Common myeloid progenitor, CD34-positive (primary cell): Measurements from ENCODE around the gene LLPH.
A peak's percentile ranks its signal among the peaks of the same experiment; 100 is the strongest.

Source experiments
- CTCF ChIA-PET: fragments of 350-600 bp; sonication (Branson Sonifier 250); formaldehyde crosslinking; loops from one replicate; lab custom pipeline; 2021; ENCODE audit warnings: antibody characterized with exemption; lab: Charles Lee
- POLR2A ChIA-PET: fragments of 350-600 bp; sonication (Branson Sonifier 250); formaldehyde crosslinking; loops from one replicate; lab custom pipeline; 2021; ENCODE audit warnings: antibody characterized with exemption; lab: Charles Lee
- DNase-seq, 3 donors: peaks; one replicate each; pipeline versions ENCODE4 v3.0.0 to v3.0.0-alpha.2; 2013
- H3K27ac ChIP-seq, 2 experiments: 1 replicate in 1 of 2; 2 replicates in 1 of 2; pipeline ENCODE4 v1.7.0; 2013; ENCODE audit warnings: inconsistent platforms in 2 of 2, low read length in 2 of 2, mild to moderate bottlenecking in 2 of 2, low read depth in 1 of 2, moderate library complexity in 1 of 2; ENCODE audit not compliant: severe bottlenecking in 2 of 2, insufficient read depth in 1 of 2, poor library complexity in 1 of 2
- H3K27me3 ChIP-seq, 5 experiments: replicated peaks in 2 of 5; 1 replicate in 3 of 5; 2 replicates in 2 of 5; pipeline versions ENCODE4 v1.6.1 to v1.7.0; 2013; ENCODE audit warnings: low read length in 4 of 5, mild to moderate bottlenecking in 2 of 5, moderate library complexity in 2 of 5, inconsistent platforms in 1 of 5; ENCODE audit not compliant: insufficient read depth in 5 of 5, control insufficient read depth in 4 of 5
- H3K36me3 ChIP-seq, 4 experiments: 1 replicate in 2 of 4; 2 replicates in 2 of 4; pipeline versions ENCODE4 v1.6.1 to v1.7.0; 2013; ENCODE audit warnings: low read length in 3 of 4, control low read depth in 1 of 4, mild to moderate bottlenecking in 1 of 4; ENCODE audit not compliant: control insufficient read depth in 4 of 4, insufficient read depth in 4 of 4
- H3K4me1 ChIP-seq, 4 experiments: 1 replicate in 3 of 4; 2 replicates in 1 of 4; pipeline versions ENCODE4 v1.6.1 to v1.7.1; 2013; ENCODE audit warnings: low read length in 3 of 4, mild to moderate bottlenecking in 3 of 4, control low read depth in 1 of 4, inconsistent platforms in 1 of 4, moderate library complexity in 1 of 4; ENCODE audit not compliant: control insufficient read depth in 4 of 4, insufficient read depth in 4 of 4; ENCODE audit errors: control extremely low read depth in 1 of 4
- H3K4me3 ChIP-seq, 7 experiments: 1 replicate in 4 of 7; 2 replicates in 3 of 7; pipeline versions ENCODE4 v1.5.1 to v1.7.0; 2013; ENCODE audit warnings: mild to moderate bottlenecking in 7 of 7, low read length in 6 of 7, moderate library complexity in 6 of 7, inconsistent platforms in 2 of 7, low read depth in 2 of 7, control low read depth in 1 of 7; ENCODE audit not compliant: insufficient read depth in 4 of 7, control insufficient read depth in 1 of 7; ENCODE audit errors: extremely low read depth in 1 of 7
- H3K9me3 ChIP-seq, 5 experiments: 1 replicate in 4 of 5; 2 replicates in 1 of 5; pipeline versions ENCODE4 v1.6.1 to v1.7.1; 2013; ENCODE audit warnings: low read length in 4 of 5, mild to moderate bottlenecking in 2 of 5, inconsistent platforms in 1 of 5, low read depth in 1 of 5, moderate library complexity in 1 of 5; ENCODE audit not compliant: control insufficient read depth in 4 of 5, insufficient read depth in 2 of 5; ENCODE audit errors: control extremely low read depth in 1 of 5
- WGBS: methylation state at CpG from one replicate; pipeline ENCODE4 v1.1.5; 2013; ENCODE audit not compliant: insufficient coverage; 5-methylcytosine and 5-hydroxymethylcytosine counted together

The LLPH gene

DNA sequence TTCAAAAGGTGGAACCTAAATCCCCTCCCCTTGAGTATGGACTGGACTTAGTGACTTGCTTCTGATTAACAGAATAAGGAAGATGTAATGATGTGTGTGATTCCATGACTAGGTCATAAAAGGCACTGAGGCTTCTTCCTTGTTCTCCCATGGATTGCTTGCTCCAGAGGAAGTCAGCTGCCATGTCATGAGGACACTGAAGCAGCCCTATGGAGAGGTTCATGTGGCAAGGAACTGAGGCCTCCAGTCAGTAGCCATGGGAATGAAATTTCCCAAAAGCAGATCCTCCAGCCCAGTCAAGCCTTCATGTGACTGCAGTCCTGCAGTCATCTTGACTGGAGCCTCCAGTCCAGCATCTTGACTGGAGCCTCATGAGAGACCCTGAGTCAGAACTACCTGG lies 28.6 kb upstream of the LLPH start:
- H3K27ac ChIP-seq, result no peak overlapping the region
- H3K4me1 ChIP-seq, result peaks cover 0 to 1% (median 0%) of the 10 kb centered on the region in 4 experiments
- peaks cover 0 to 5% (median 0%) of the 10 kb centered on the region in 5 experiments for H3K9me3 ChIP-seq
- no peaks in the 10 kb centered on the region for H3K27me3 ChIP-seq
- DNase-seq, result no peak
- no peak overlapping the region for H3K4me3 ChIP-seq
- ChIA-PET POLR2A (no interaction called here), CTCF (interaction anchor here (0.6 to 1.8 kb wide), 7 partner anchors 9 to 76 kb away, joined by 3 to 7 read pairs (median 3); partner anchors contain the start of gene TMBIM4)
- H3K36me3 ChIP-seq, result peaks cover 7 to 29% (median 17%) of the 10 kb centered on the region in 4 experiments

GRCh38 chr12:66156654-66157053 lies 26.1 kb upstream of the LLPH start:
- H3K4me1 ChIP-seq, result peaks cover 0 to 2% (median 0%) of the 10 kb centered on the region in 4 experiments
- DNase-seq, result no peak
- CTCF ChIA-PET, result interaction anchor here (2.8 kb wide), 1 partner anchor 12 kb away, joined by 9 read pairs; the partner anchor contains the start of gene TMBIM4
- 100% methylated on average over 1 of the region's 2 CpGs for WGBS
- peaks cover 0 to 5% (median 0%) of the 10 kb centered on the region in 5 experiments for H3K9me3 ChIP-seq
- H3K27ac ChIP-seq, result no peak overlapping the region
- no peak overlapping the region for H3K4me3 ChIP-seq
- POLR2A ChIA-PET, result no interaction called here
- no peaks in the 10 kb centered on the region for H3K27me3 ChIP-seq
- peaks cover 7 to 29% (median 17%) of the 10 kb centered on the region in 4 experiments for H3K36me3 ChIP-seq

GRCh38 chr12:66154776-66155175 lies 24.2 kb upstream of the LLPH start:
- CTCF ChIA-PET, result no interaction called here
- H3K9me3 ChIP-seq, result peaks cover 0 to 2% (median 0%) of the 10 kb centered on the region in 5 experiments
- no peak for DNase-seq
- POLR2A ChIA-PET, result no interaction called here
- no peaks in the 10 kb centered on the region for H3K27me3 ChIP-seq
- peaks cover 8 to 19% (median 12%) of the 10 kb centered on the region in 4 experiments for H3K36me3 ChIP-seq
- no peak overlapping the region for H3K4me3 ChIP-seq
- no peak overlapping the region for H3K27ac ChIP-seq
- peaks cover 0 to 8% (median 3%) of the 10 kb centered on the region in 4 experiments for H3K4me1 ChIP-seq

DNA sequence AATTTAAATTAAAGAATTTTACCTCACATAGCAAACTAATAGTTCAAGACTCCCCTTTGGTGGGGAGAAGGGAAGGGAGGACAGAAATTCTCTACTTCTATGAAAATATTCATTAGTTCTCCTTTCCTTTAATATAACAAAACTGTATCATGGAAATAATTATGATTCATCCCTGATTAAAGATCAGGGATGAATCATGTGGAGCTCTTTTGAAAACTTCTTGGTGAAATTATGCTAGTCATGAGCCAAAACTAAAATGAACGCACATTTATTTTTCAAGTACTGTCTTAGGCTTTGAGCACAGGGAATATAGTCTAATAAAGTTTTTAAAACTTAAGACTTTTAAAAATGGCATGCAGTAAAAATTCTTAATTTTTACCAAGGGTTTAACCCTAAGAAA lies 22.2 kb upstream of the LLPH start:
- ChIA-PET POLR2A (interaction anchor here (0.7 kb wide), 1 partner anchor 72 kb away, joined by 3 read pairs; no protein-coding TSS in a partner anchor), CTCF (no interaction called here)
- no peaks in the 10 kb centered on the region for H3K9me3 ChIP-seq
- H3K4me3 ChIP-seq, result no peak overlapping the region
- no peaks in the 10 kb centered on the region for H3K27me3 ChIP-seq
- H3K36me3 ChIP-seq, result peaks cover 2 to 11% (median 6%) of the 10 kb centered on the region in 4 experiments
- no peak for DNase-seq
- H3K4me1 ChIP-seq, result peaks cover 0 to 11% (median 3%) of the 10 kb centered on the region in 4 experiments
- H3K27ac ChIP-seq, result no peak overlapping the region
- whole genome bisulfite sequencing, result no CpG with 5 or more reads among the region's 1 CpG

DNA sequence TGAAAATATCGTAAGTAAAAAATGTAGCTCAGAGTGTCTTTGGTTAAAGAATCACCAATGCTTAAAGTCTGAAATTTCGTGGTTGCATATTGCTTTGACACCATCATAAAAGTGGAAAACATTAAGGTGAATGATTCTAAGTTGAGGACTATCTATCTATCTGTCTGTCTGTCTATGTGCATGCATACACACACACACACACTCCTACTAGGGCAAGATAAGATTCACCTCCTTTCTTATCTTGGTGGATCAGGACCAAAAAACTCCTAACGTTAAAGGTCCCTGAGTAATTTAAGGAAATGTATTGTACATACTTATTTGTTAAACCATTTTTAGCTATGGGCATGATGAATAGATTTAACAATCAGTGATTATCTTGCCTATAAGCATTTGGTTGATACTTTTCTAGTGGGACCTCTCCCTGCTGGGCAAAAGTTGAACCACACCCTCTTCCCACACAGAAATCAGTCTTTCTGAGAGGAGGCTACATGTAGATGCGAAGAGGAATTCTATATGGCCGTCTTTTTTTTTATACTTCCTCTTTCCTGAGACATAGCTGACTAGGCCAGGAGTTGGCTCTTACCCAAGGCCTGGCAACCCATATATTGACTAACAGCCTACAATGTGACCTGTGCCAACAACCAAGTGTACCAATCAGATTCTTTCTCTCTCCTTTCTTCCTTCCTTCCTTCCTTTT lies 19.3 kb upstream of the LLPH start:
- CTCF ChIA-PET, result interaction anchor here (0.8 to 3.0 kb wide), 4 partner anchors 9 to 41 kb away, joined by 3 to 16 read pairs (median 6); partner anchors contain the start of gene TMBIM4
- Histone ChIP-seq H3K4me3 (no peak overlapping the region), H3K4me1 (peaks cover 14 to 31% (median 16%) of the 10 kb centered on the region in 4 experiments), H3K27ac (no peak overlapping the region), H3K27me3 (no peaks in the 10 kb centered on the region), H3K9me3 (no peaks in the 10 kb centered on the region), H3K36me3 (peaks cover 4 to 8% (median 7%) of the 10 kb centered on the region in 4 experiments)
- 37% methylated on average over 3 of the region's 5 CpGs for WGBS
- DNase-seq, result peak; percentile 55 to 84 (median 82)
- POLR2A ChIA-PET, result interaction anchor here (0.7 kb wide), 1 partner anchor 64 kb away, joined by 4 read pairs; no protein-coding TSS in a partner anchor

- peaks cover 13 to 39% (median 26%) of the 10 kb centered on the region in 4 experiments for H3K36me3 ChIP-seq
- H3K4me1 ChIP-seq, result peaks cover 16 to 40% (median 25%) of the 10 kb centered on the region in 4 experiments
- no peaks in the 10 kb centered on the region for H3K27me3 ChIP-seq
- CTCF ChIA-PET, result interaction anchor here (0.5 to 2.3 kb wide), 26 partner anchors 12 to 843 kb away, joined by 3 to 14 read pairs (median 4); partner anchors contain the start of genes LLPH and TMBIM4
- H3K9me3 ChIP-seq, result peaks cover 5 to 27% (median 8%) of the 10 kb centered on the region in 5 experiments
- peak overlapping the region; percentile 78 to 90 for H3K27ac ChIP-seq
- H3K4me3 ChIP-seq, result peak overlapping the region in 6 of 7 experiments; percentile 15 to 63 (median 34)
- POLR2A ChIA-PET, result interaction anchor here (0.7 to 2.1 kb wide), 3 partner anchors 14 to 69 kb away, joined by 3 to 8 read pairs (median 3); partner anchors contain the start of gene LLPH
- no CpG with 5 or more reads among the region's 7 CpGs for WGBS
- DNase-seq, result peak; percentile 90 to 95 (median 93)
Measured at GRCh38 chr12:66144791-66145754, 14.5 kb upstream of the LLPH start.
